ENCODE results near the gene HEPN1. TPM values are rescaled to one million over a fixed set of nuclear protein-coding genes. Genes with fewer than 3 reads are reported as not detected.

HEPN1 gene
- total and polyA plus RNA-seq, 5 donors, result not detected

DNA sequence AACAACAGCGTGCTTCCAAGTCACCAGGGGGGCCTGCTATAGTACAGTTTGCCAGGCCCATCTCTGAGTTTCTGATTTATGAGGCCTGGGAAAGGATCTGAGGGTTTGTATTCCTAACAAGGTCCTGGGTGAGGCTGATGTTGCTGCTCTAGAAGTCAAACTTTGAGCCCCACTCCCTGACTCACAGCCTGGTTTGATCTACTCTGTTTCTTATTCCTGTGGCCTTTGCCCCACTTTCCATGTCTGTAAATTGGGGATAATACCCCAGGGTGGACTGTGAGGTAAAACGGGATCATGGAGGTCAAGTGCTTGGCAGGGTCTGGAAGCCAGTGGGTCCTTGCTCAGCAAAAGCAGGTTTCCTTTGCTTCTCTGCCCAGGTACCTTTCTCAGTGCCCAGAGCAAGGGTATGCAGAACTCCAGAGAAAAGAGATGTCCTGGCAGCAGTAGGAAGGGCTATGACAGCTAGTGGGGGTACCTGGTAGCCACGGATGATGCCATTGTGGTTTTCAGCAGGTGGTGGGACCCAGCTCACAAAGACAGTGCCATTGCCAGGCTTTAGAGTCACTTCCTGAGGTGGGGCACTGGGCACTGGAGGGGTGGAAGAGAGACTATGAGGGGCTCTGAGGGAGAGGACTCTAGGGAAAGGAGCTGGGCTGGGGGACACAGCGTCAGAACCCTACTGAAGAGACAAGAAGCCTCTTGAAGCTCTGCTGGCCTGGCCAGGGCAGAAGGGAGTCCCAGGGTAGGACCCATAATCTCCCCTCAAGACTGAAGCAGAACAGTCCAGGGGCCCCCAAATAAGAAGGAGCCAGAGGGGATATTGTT lies 24.2 kb upstream of the HEPN1 start:
- DNase-seq, result peak in 1 of 3 donors; percentile 28
- WGBS, result 69% methylated on average over 4 of the region's 4 CpGs
- intact Hi-C loops (cut with DNase I), result no loop called here
- ATAC-seq, result no peak
- Histone ChIP-seq H3K4me3 (ENCODE audit: low read length) (peak overlapping the region; percentile 36), H3K4me1 (ENCODE audit: control insufficient read depth, insufficient read depth, low read length) (peaks cover 11% of the 10 kb centered on the region), H3K9me3 (ENCODE audit: control insufficient read depth, low read length) (no peaks in the 10 kb centered on the region), H3K27ac (ENCODE audit: low read length) (peak overlapping the region; percentile 10), H3K27me3 (ENCODE audit: control insufficient read depth, insufficient read depth) (no peaks in the 10 kb centered on the region)

DNA sequence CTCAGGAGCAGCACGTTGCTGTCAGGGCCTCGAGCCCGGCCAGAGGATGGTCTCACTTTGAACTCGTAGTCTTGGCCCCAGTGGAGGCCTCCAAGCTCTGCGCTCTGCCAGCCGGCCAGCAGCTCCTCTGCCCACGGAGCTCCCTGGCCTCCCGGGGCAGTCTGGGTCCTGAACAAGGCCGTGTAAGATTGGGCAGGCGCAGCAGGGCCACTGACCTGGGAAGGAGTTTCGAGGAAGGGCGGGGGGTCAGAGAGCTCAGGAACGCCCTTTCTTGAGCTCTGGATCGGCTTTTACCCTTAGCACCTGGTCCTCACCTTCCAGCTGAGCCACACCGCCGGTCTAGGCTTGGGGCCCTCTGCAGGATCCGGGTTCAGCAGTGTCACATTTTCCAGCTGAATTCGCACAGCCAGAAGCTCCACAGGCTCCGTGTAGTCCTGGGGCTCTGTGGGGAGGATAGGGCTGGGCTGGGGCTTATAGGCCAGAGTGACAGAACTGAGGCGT lies 23.5 kb upstream of the HEPN1 start:
- Histone ChIP-seq H3K27ac (ENCODE audit: low read length) (peak overlapping the region; percentile 46), H3K4me3 (ENCODE audit: low read length) (peak overlapping the region; percentile 36), H3K9me3 (ENCODE audit: control insufficient read depth, low read length) (no peaks in the 10 kb centered on the region), H3K27me3 (ENCODE audit: control insufficient read depth, insufficient read depth) (no peaks in the 10 kb centered on the region), H3K4me1 (ENCODE audit: control insufficient read depth, insufficient read depth, low read length) (peaks cover 11% of the 10 kb centered on the region)
- DNase-seq (peak in 1 of 3 donors; percentile 51), ATAC-seq (no peak)
- 67% methylated on average over 20 of the region's 20 CpGs for WGBS
- intact Hi-C loops (cut with DNase I), result no loop called here

DNA sequence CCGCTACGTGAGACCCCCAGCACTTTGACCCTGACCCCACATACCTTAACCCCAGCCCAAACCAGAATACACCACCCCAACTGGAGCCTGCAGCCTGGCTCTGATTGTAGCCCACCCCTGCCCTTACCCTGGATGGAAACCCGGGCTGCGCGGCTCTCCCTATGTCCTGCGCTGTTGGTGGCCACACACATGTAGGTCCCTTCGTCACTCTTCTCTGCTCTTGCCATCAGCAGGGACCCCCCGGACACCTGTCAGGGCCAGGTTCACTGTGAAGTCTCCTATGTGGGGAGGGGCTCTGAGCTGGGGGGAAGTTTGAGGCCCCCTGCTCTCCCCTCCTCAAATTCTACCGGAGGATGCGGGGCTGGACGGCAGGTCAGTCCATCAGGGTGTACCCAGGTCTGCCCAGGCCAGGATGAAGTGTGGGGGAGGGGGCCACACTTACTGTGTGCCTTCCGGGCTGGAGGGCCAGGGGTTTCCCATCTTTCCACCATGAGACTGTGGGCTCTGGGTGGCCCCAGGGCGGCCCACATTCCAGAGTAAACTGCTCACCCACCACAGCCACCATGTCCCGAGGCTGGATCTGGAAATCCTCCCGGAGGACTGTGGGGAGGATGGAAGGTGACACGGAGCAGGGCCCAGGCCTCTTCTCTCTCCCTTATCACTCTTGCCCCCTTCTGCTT lies 22.8 kb upstream of the HEPN1 start:
- Histone ChIP-seq H3K4me1 (ENCODE audit: control insufficient read depth, insufficient read depth, low read length) (peaks cover 8% of the 10 kb centered on the region), H3K4me3 (ENCODE audit: low read length) (peak overlapping the region; percentile 36), H3K27me3 (ENCODE audit: control insufficient read depth, insufficient read depth) (no peaks in the 10 kb centered on the region), H3K9me3 (ENCODE audit: control insufficient read depth, low read length) (no peaks in the 10 kb centered on the region), H3K27ac (ENCODE audit: low read length) (peak overlapping the region; percentile 46)
- DNase-seq, result peak in 1 of 3 donors; percentile 58
- WGBS, result 71% methylated on average over 16 of the region's 16 CpGs
- intact Hi-C loops (cut with DNase I), result no loop called here
- no peak for ATAC-seq

GRCh38 chr11:124896821-124897391 lies 22.1 kb upstream of the HEPN1 start:
- peak; percentile 65 to 88 (median 86) for DNase-seq
- Histone ChIP-seq H3K9me3 (ENCODE audit: control insufficient read depth, low read length) (no peaks in the 10 kb centered on the region), H3K27ac (ENCODE audit: low read length) (peak overlapping the region; percentile 46), H3K4me3 (ENCODE audit: low read length) (peak overlapping the region; percentile 36), H3K4me1 (ENCODE audit: control insufficient read depth, insufficient read depth, low read length) (peaks cover 3% of the 10 kb centered on the region), H3K27me3 (ENCODE audit: control insufficient read depth, insufficient read depth) (no peaks in the 10 kb centered on the region)
- WGBS, result 61% methylated on average over 9 of the region's 9 CpGs
- peak; percentile 45 to 67 for ATAC-seq
- intact Hi-C loops (cut with DNase I), result no loop called here

DNA sequence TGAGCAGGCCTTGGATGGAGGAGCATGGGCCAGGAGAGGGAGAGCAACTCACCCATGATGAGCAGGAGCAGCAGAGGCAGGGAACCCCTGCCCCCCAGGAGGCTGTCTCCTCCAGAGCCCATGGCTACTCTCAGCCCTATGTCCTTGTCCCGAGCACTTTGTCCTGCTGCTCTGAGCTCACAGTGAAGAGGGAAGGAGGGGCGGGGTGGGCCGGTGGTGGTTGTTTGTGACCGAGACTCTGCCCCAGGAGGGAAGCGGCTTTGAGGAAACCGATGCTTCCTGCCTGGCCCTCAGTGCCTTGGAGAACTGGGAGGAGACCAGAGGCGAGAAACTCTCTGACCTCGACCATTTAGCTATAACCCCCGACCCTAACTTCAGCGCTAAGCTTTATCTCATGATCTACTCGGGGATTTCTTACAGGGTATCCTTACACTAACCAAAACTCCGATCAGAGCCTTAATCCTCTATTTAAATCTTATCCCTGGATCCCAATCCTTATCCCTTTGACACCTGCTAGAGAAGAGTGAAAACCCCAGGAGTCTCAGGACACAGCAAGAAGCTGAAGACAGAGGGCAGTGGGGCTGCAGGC lies 21.3 kb upstream of the HEPN1 start, which contains the start of gene ROBO4:
ROBO4 (minus strand) TSS at position 192 of the 589 bp plus-strand sequence; CDS start at position 122, 70 bp downstream.
- peaks cover 3% of the 10 kb centered on the region for H3K4me1 ChIP-seq (ENCODE audit: control insufficient read depth, insufficient read depth, low read length)
- intact Hi-C loops (cut with DNase I), result no loop called here
- H3K4me3 ChIP-seq (ENCODE audit: low read length), result peak within 1 kb of the TSS; percentile 36

GRCh38 chr11:124898263-124898680 lies 20.8 kb upstream of the HEPN1 start:
- peaks cover 3% of the 10 kb centered on the region for H3K4me1 ChIP-seq (ENCODE audit: control insufficient read depth, insufficient read depth, low read length)
- WGBS, result 41% methylated on average over 3 of the region's 3 CpGs
- intact Hi-C loops (cut with DNase I), result no loop called here

More for the DNA sequence above, 21.3 kb upstream of the HEPN1 start, which contains the start of gene ROBO4:
- ATAC-seq (peak; percentile 57 to 72), DNase-seq (peak; percentile 57 to 88 (median 87))
- WGBS, result 27% methylated on average over 12 of the region's 12 CpGs
- Histone ChIP-seq H3K27me3 (ENCODE audit: control insufficient read depth, insufficient read depth) (no peaks in the 10 kb centered on the region), H3K9me3 (ENCODE audit: control insufficient read depth, low read length) (no peaks in the 10 kb centered on the region), H3K27ac (ENCODE audit: low read length) (peak within 1 kb of the TSS; percentile 85)

DNA sequence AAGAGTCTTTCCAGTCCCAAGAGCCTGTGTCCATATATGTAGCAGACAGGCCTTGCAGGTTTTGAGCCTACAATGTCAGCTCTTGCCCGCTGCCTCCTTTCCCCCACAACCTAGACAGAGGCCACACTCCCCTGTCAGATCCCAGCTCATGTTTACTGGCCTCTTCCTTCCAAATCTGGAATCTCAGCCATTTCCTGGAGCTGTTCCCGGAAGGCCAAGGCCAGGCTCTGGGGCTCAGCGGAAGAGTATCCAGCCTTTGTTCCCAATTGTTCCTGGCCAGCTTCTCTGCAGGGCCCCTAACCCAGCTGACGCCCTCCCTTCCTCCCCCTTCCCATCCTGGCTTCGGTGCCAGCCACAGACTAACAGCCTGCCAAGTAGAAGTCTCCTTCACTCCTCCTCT lies 20.3 kb upstream of the HEPN1 start:
- peak overlapping the region; percentile 85 for H3K27ac ChIP-seq (ENCODE audit: low read length)
- no peaks in the 10 kb centered on the region for H3K9me3 ChIP-seq (ENCODE audit: control insufficient read depth, low read length)
- H3K27me3 ChIP-seq (ENCODE audit: control insufficient read depth, insufficient read depth), result no peaks in the 10 kb centered on the region
- intact Hi-C loops (cut with DNase I), result no loop called here
- no peak overlapping the region for H3K4me3 ChIP-seq (ENCODE audit: low read length)
- peaks cover 3% of the 10 kb centered on the region for H3K4me1 ChIP-seq (ENCODE audit: control insufficient read depth, insufficient read depth, low read length)
- peak; percentile 78 to 80 for ATAC-seq
- 29% methylated on average over 5 of the region's 5 CpGs for WGBS
- peak; percentile 68 to 88 (median 86) for DNase-seq

More at GRCh38 chr11:124898263-124898680, 20.8 kb upstream of the HEPN1 start:
- no peaks in the 10 kb centered on the region for H3K9me3 ChIP-seq (ENCODE audit: control insufficient read depth, low read length)
- no peak for DNase-seq
- peak overlapping the region; percentile 85 for H3K27ac ChIP-seq (ENCODE audit: low read length)
- no peaks in the 10 kb centered on the region for H3K27me3 ChIP-seq (ENCODE audit: control insufficient read depth, insufficient read depth)
- ATAC-seq, result peak; percentile 7 to 67
- H3K4me3 ChIP-seq (ENCODE audit: low read length), result no peak overlapping the region

GRCh38 chr11:124899383-124900145 lies 19.5 kb upstream of the HEPN1 start:
- peaks cover 3% of the 10 kb centered on the region for H3K4me1 ChIP-seq (ENCODE audit: control insufficient read depth, insufficient read depth, low read length)
- DNase-seq (no peak), ATAC-seq (no peak)
- no peaks in the 10 kb centered on the region for H3K9me3 ChIP-seq (ENCODE audit: control insufficient read depth, low read length)
- H3K27ac ChIP-seq (ENCODE audit: low read length), result peak overlapping the region; percentile 85
- H3K4me3 ChIP-seq (ENCODE audit: low read length), result no peak overlapping the region
- intact Hi-C loops (cut with DNase I), result no loop called here
- 54% methylated on average over 6 of the region's 6 CpGs for WGBS
- no peaks in the 10 kb centered on the region for H3K27me3 ChIP-seq (ENCODE audit: control insufficient read depth, insufficient read depth)

DNA sequence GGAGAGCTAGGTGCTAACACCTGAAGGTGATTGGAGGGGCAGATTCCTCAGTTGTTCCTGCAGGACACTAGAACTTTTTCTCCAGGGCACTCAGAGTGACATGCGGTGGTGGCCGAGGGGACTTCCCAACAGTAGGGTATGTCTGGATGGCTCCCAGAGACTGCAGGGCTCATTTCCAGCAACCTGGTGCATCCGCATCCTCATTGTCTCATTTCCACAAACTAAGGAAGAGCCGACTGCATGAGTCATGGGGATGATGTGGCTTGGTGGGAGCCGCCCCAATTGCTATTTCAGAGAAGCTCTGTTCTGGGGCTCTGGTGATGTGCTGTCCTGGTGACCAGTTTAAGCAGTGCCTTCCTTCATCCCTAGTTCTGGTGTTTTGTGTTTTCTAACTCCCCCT lies 18.6 kb upstream of the HEPN1 start:
- 70% methylated on average over 5 of the region's 5 CpGs for WGBS
- no peak overlapping the region for H3K4me3 ChIP-seq (ENCODE audit: low read length)
- peak in 1 of 2 donors; percentile 11 for ATAC-seq
- peak in 1 of 3 donors; percentile 56 for DNase-seq
- peaks cover 3% of the 10 kb centered on the region for H3K4me1 ChIP-seq (ENCODE audit: control insufficient read depth, insufficient read depth, low read length)
- H3K27ac ChIP-seq (ENCODE audit: low read length), result peak overlapping the region; percentile 88
- H3K9me3 ChIP-seq (ENCODE audit: control insufficient read depth, low read length), result no peaks in the 10 kb centered on the region
- intact Hi-C loops (cut with DNase I), result no loop called here
- no peaks in the 10 kb centered on the region for H3K27me3 ChIP-seq (ENCODE audit: control insufficient read depth, insufficient read depth)

- Histone ChIP-seq H3K4me3 (ENCODE audit: low read length) (no peak overlapping the region), H3K9me3 (ENCODE audit: control insufficient read depth, low read length) (no peaks in the 10 kb centered on the region), H3K27me3 (ENCODE audit: control insufficient read depth, insufficient read depth) (no peaks in the 10 kb centered on the region), H3K4me1 (ENCODE audit: control insufficient read depth, insufficient read depth, low read length) (peaks cover 3% of the 10 kb centered on the region), H3K27ac (ENCODE audit: low read length) (no peak overlapping the region)
- ATAC-seq (no peak), DNase-seq (no peak)
- intact Hi-C loops (cut with DNase I), result no loop called here
- 96% methylated on average over 1 of the region's 1 CpG for WGBS
These were observed 16.4 kb upstream of the HEPN1 start for GRCh38 chr11:124902616-124903015.
